ENCODE data around the gene EXOC4.

Gene EXOC4

GRCh38 chr7:133704453-133704852 is 451.6 kb downstream of the EXOC4 start:
- DNase-seq (ENCODE audit: low read depth in 2 of 2) = no peak

GRCh38 chr7:133705596-133705995 is 452.7 kb downstream of the EXOC4 start:
- DNase-seq (ENCODE audit: low read depth in 2 of 2) = no peak

GRCh38 chr7:133706016-133706415 is 453.1 kb downstream of the EXOC4 start:
- no peak for DNase-seq (ENCODE audit: low read depth in 2 of 2)

GRCh38 chr7:133709036-133709880 is 456.4 kb downstream of the EXOC4 start:
- no peak for DNase-seq (ENCODE audit: low read depth in 2 of 2)

- DNase-seq (ENCODE audit: low read depth in 2 of 2) = no peak
These were observed 459.7 kb downstream of the EXOC4 start for GRCh38 chr7:133712544-133712943.

- no peak for DNase-seq (ENCODE audit: low read depth in 2 of 2)
These were observed 461.8 kb downstream of the EXOC4 start for GRCh38 chr7:133714654-133715053.

GRCh38 chr7:133718131-133718530 is 465.3 kb downstream of the EXOC4 start:
- DNase-seq (ENCODE audit: low read depth in 2 of 2) = no peak

- no peak for DNase-seq (ENCODE audit: low read depth in 2 of 2)
These were observed 470.2 kb downstream of the EXOC4 start for GRCh38 chr7:133723044-133723443.

GRCh38 chr7:133724148-133724547 is 471.3 kb downstream of the EXOC4 start:
- no peak for DNase-seq (ENCODE audit: low read depth in 2 of 2)

GRCh38 chr7:133724694-133725093 is 471.8 kb downstream of the EXOC4 start:
- DNase-seq (ENCODE audit: low read depth in 2 of 2) = no peak

GRCh38 chr7:133727476-133728214 is 474.8 kb downstream of the EXOC4 start:
- DNase-seq (ENCODE audit: low read depth in 2 of 2) = no peak

GRCh38 chr7:133730360-133730759 is 477.5 kb downstream of the EXOC4 start:
- no peak for DNase-seq (ENCODE audit: low read depth in 2 of 2)

- DNase-seq (ENCODE audit: low read depth in 2 of 2) = no peak
These were observed 480.5 kb downstream of the EXOC4 start for GRCh38 chr7:133733401-133733800.

- no peak for DNase-seq (ENCODE audit: low read depth in 2 of 2)
These were observed 482.3 kb downstream of the EXOC4 start for GRCh38 chr7:133735222-133735621.

- DNase-seq (ENCODE audit: low read depth in 2 of 2) = no peak
These were observed 486.9 kb downstream of the EXOC4 start for GRCh38 chr7:133739817-133740216.

GRCh38 chr7:133741078-133741477 is 488.2 kb downstream of the EXOC4 start:
- no peak for DNase-seq (ENCODE audit: low read depth in 2 of 2)

- no peak for DNase-seq (ENCODE audit: low read depth in 2 of 2)
These were observed 488.8 kb downstream of the EXOC4 start for GRCh38 chr7:133741703-133742102.

- no peak for DNase-seq (ENCODE audit: low read depth in 2 of 2)
These were observed 490.0 kb downstream of the EXOC4 start for GRCh38 chr7:133742709-133743538.

GRCh38 chr7:133744451-133744850 is 491.6 kb downstream of the EXOC4 start:
- no peak for DNase-seq (ENCODE audit: low read depth in 2 of 2)

GRCh38 chr7:133746305-133746704 is 493.4 kb downstream of the EXOC4 start:
- no peak for DNase-seq (ENCODE audit: low read depth in 2 of 2)

- DNase-seq (ENCODE audit: low read depth in 2 of 2) = no peak
These were observed 494.0 kb downstream of the EXOC4 start for GRCh38 chr7:133746847-133747246.
